IMR-90 (cell line): Measurements from ENCODE around the gene CAPZA2. TPM values are rescaled to one million over a fixed set of nuclear protein-coding genes. Genes with fewer than 3 reads are reported as not detected.

ENCODE experiments used
- ATAC-seq: fragments of 200-7000 bp; cut with Tn5 transposase; 2 replicates; pipeline ENCODE4 v1.9.1; 2020; ENCODE audit warnings: low read depth, mild to moderate bottlenecking, moderate library complexity
- BruUV-seq: library from RNA; stranded (reverse); fragments of 400-500 nt; replicated peaks from 2 replicates; lab custom pipeline; 2021; lab: Mats Ljungman, UMichigan
- CTCF ChIA-PET: fragments of 300-600 bp; formaldehyde crosslinking; extraction: SDS; loops from one replicate; lab custom pipeline; 2021; ENCODE audit warnings: antibody characterized with exemption; lab: Yijun Ruan, JAX
- POLR2A ChIA-PET: fragments of 300-600 bp; sonication (Branson Sonifier 250); formaldehyde crosslinking; loops from one replicate; lab custom pipeline; 2022; ENCODE audit warnings: antibody characterized with exemption; ENCODE audit not compliant: unreplicated experiment; lab: Charles Lee
- DNase-seq: peaks from one replicate; pipeline ENCODE4 v3.0.0; 2013
- H2AFZ ChIP-seq: replicated peaks from 2 replicates; pipeline ENCODE3; 2013; ENCODE audit warnings: low read length, mild to moderate bottlenecking; ENCODE audit not compliant: poor library complexity
- H2AK5ac ChIP-seq: 2 replicates; pipeline ENCODE4 v1.6.1; 2013; ENCODE audit warnings: low read depth, low read length, inconsistent platforms
- H2AK9ac ChIP-seq: replicated peaks from 2 replicates; pipeline ENCODE3; 2013; ENCODE audit warnings: mild to moderate bottlenecking, low read depth, low read length, moderate library complexity; ENCODE audit not compliant: poor library complexity
- H2BK120ac ChIP-seq: 2 replicates; pipeline ENCODE4 v1.6.1; 2013; ENCODE audit warnings: low read depth, low read length, inconsistent platforms
- H2BK15ac ChIP-seq: 3 replicates; pipeline ENCODE4 v1.6.1; 2013; ENCODE audit warnings: low read depth, low read length, inconsistent platforms
- H2BK20ac ChIP-seq: 2 replicates; pipeline ENCODE4 v1.6.1; 2013; ENCODE audit warnings: low read depth, mild to moderate bottlenecking, inconsistent platforms, low read length, moderate library complexity
- H2BK5ac ChIP-seq: 2 replicates; pipeline ENCODE4 v1.6.1; 2013; ENCODE audit warnings: mild to moderate bottlenecking, low read depth, low read length, inconsistent platforms; ENCODE audit not compliant: poor library complexity, severe bottlenecking
- H3K14ac ChIP-seq: replicated peaks from 2 replicates; pipeline ENCODE4 v1.6.1; 2013; ENCODE audit warnings: low read depth, low read length, inconsistent platforms
- H3K18ac ChIP-seq: 2 replicates; pipeline ENCODE4 v1.6.1; 2013; ENCODE audit warnings: low read depth, low read length, control low read depth
- H3K23ac ChIP-seq: 2 replicates; pipeline ENCODE4 v1.6.1; 2013; ENCODE audit warnings: low read depth, low read length, inconsistent platforms
- H3K27ac ChIP-seq: 2 replicates; pipeline ENCODE4 v1.5.1; 2013; ENCODE audit warnings: mild to moderate bottlenecking, control low read depth, low read length; ENCODE audit not compliant: insufficient read depth
- H3K27me3 ChIP-seq: 2 replicates; pipeline ENCODE4 v1.6.1; 2013; ENCODE audit warnings: low read length; ENCODE audit not compliant: control insufficient read depth, insufficient read depth
- H3K36me3 ChIP-seq: 2 replicates; pipeline ENCODE4 v1.6.1; 2013; ENCODE audit warnings: low read length, mixed read lengths; ENCODE audit not compliant: control insufficient read depth, insufficient read depth
- H3K4ac ChIP-seq: 2 replicates; pipeline ENCODE4 v1.6.1; 2013; ENCODE audit warnings: low read depth, low read length, inconsistent platforms
- H3K4me1 ChIP-seq: 2 replicates; pipeline ENCODE4 v1.6.1; 2013; ENCODE audit warnings: low read length, mixed read lengths; ENCODE audit not compliant: control insufficient read depth, insufficient read depth
- H3K4me2 ChIP-seq: 2 replicates; pipeline ENCODE4 v1.6.1; 2013; ENCODE audit warnings: low read depth, mild to moderate bottlenecking, control low read depth, low read length, moderate library complexity
- H3K4me3 ChIP-seq: 2 replicates; pipeline ENCODE4 v1.5.1; 2013; ENCODE audit warnings: low read depth, mild to moderate bottlenecking, control low read depth, low read length, moderate library complexity; ENCODE audit not compliant: insufficient read depth
- H3K56ac ChIP-seq: 2 replicates; pipeline ENCODE4 v1.6.1; 2013; ENCODE audit warnings: low read length, inconsistent platforms; ENCODE audit not compliant: insufficient read depth; ENCODE audit errors: extremely low read depth
- H3K79me1 ChIP-seq, 2 experiments: 2 replicates each; pipeline ENCODE4 v1.6.1; 2013; ENCODE audit warnings: low read length in 2 of 2, inconsistent platforms in 1 of 2, low read depth in 1 of 2
- H3K9ac ChIP-seq: 2 replicates; pipeline ENCODE4 v1.6.1; 2013; ENCODE audit warnings: low read depth, low read length, control low read depth
- H3K9me1 ChIP-seq: 2 replicates; pipeline ENCODE4 v1.6.1; 2013; ENCODE audit warnings: low read length, inconsistent platforms; ENCODE audit not compliant: insufficient read depth
- H3K9me3 ChIP-seq: 2 replicates; pipeline ENCODE4 v1.6.1; 2013; ENCODE audit warnings: low read length; ENCODE audit not compliant: control insufficient read depth, insufficient read depth
- H4K20me1 ChIP-seq: 2 replicates; pipeline ENCODE4 v1.6.1; 2013; ENCODE audit warnings: low read length, inconsistent platforms; ENCODE audit not compliant: insufficient read depth
- H4K5ac ChIP-seq: 2 replicates; pipeline ENCODE4 v1.6.1; 2013; ENCODE audit warnings: mild to moderate bottlenecking, low read depth, low read length, control low read depth
- H4K8ac ChIP-seq, 2 experiments: 2 replicates each; pipeline ENCODE4 v1.6.1; 2013; ENCODE audit warnings: low read depth in 2 of 2, low read length in 2 of 2, control low read depth in 1 of 2, inconsistent platforms in 1 of 2
- H4K91ac ChIP-seq: 2 replicates; pipeline ENCODE4 v1.6.1; 2013; ENCODE audit warnings: low read depth, low read length, inconsistent platforms; ENCODE audit not compliant: insufficient read depth
- BHLHE40 ChIP-seq: fragments of 150-350 bp; IDR thresholded peaks from 2 replicates; pipeline ENCODE4 v1.6.1; 2016; ENCODE audit warnings: mild to moderate bottlenecking, low read depth, low read length
- CEBPB ChIP-seq: IDR thresholded peaks from 2 replicates; pipeline ENCODE4 v1.6.1; 2012; ENCODE audit warnings: low read depth, low read length, improper control_type of control experiment
- CHD1 ChIP-seq: IDR thresholded peaks from 2 replicates; pipeline ENCODE4 v1.6.1; 2012; ENCODE audit warnings: low read depth, low read length, improper control_type of control experiment
- CTCF ChIP-seq: conservative IDR thresholded peaks from 2 replicates; pipeline ENCODE4 v1.5.1; 2012; ENCODE audit warnings: mild to moderate bottlenecking, low read depth, low read length, improper control_type of control experiment
- FOS ChIP-seq: fragments of 150-350 bp; IDR thresholded peaks from 2 replicates; pipeline ENCODE4 v1.6.1; 2016; ENCODE audit warnings: low read depth, low read length
- MAFK ChIP-seq: IDR thresholded peaks from 2 replicates; pipeline ENCODE4 v1.6.1; 2012; ENCODE audit warnings: low read depth, low read length, improper control_type of control experiment
- MXI1 ChIP-seq: IDR thresholded peaks from 2 replicates; pipeline ENCODE4 v1.6.1; 2012; ENCODE audit warnings: low read depth, mild to moderate bottlenecking, low read length, moderate library complexity, borderline replicate concordance
- NFE2L2 ChIP-seq: fragments of 150-350 bp; IDR thresholded peaks from 2 replicates; pipeline ENCODE4 v1.6.1; 2016; ENCODE audit warnings: low read depth, mild to moderate bottlenecking, low read length
- POLR2A ChIP-seq: IDR thresholded peaks from 2 replicates; pipeline ENCODE4 v1.6.1; 2012; ENCODE audit warnings: mild to moderate bottlenecking, low read depth, low read length
- RAD21 ChIP-seq: IDR thresholded peaks from 2 replicates; pipeline ENCODE4 v1.6.1; 2012; ENCODE audit warnings: low read length, improper control_type of control experiment
- RCOR1 ChIP-seq: IDR thresholded peaks from 2 replicates; pipeline ENCODE4 v1.6.1; 2012; ENCODE audit warnings: mild to moderate bottlenecking, low read length, improper control_type of control experiment; ENCODE audit not compliant: insufficient replicate concordance
- RFX5 ChIP-seq: IDR thresholded peaks from 2 replicates; pipeline ENCODE4 v1.8.0; 2012; ENCODE audit warnings: low read depth, mild to moderate bottlenecking, low read length, moderate library complexity
- SMC3 ChIP-seq: fragments of 150-350 bp; IDR thresholded peaks from 2 replicates; pipeline ENCODE4 v1.6.1; 2016; ENCODE audit warnings: low read depth, mild to moderate bottlenecking, antibody characterized with exemption, low read length, moderate library complexity
- USF2 ChIP-seq: fragments of 150-350 bp; IDR thresholded peaks from 2 replicates; pipeline ENCODE4 v1.6.1; 2017; ENCODE audit warnings: mild to moderate bottlenecking, antibody characterized with exemption, low read length, low read depth
- WGBS, 2 experiments: methylation state at CpG; one replicate each; pipeline versions ENCODE4 v1.1.5 to v1.1.7; 2013; ENCODE audit warnings: missing lambda C conversion rate in 2 of 2; ENCODE audit not compliant: insufficient read length in 1 of 2; ENCODE audit errors: extremely low coverage in 2 of 2; 5-methylcytosine and 5-hydroxymethylcytosine counted together
- dilution Hi-C: fragments of 300-500 bp; cut with HindIII; formaldehyde crosslinking; loops from one replicate; pipeline ENCODE4 v1.14.3; 2018; ENCODE audit warnings: low sequenced_read_pairs; ENCODE audit not compliant: unreplicated experiment
- in situ Hi-C: fragments of 300-500 bp; cut with MboI; formaldehyde crosslinking; loops from 3 replicates; pipeline ENCODE4 v1.14.3; 2019; ENCODE audit warnings: low sequenced_read_pairs, inconsistent platforms, mixed read lengths
- intact Hi-C: fragments of 100-400 bp; cut with micrococcal nuclease; formaldehyde crosslinking; loops from 2 replicates; pipeline ENCODE4 v1.10.0; 2022
- polyA plus RNA-seq, 3 experiments: library from polyadenylated mRNA; depleted of rRNA; stranded (reverse); fragments of >200 nt; gene quantifications; 2 replicates each; pipeline ENCODE4 v1.2.3, GENCODE V29; 2012; ENCODE audit warnings: low replicate concordance in 1 of 3
- total RNA-seq: library from RNA; depleted of rRNA; stranded (reverse); fragments of >200 nt; gene quantifications from 2 replicates; pipeline ENCODE4 v1.2.3, GENCODE V29; 2012
- TF ChIP-seq, protein P1 (sequence below): fragments of 150-350 bp; IDR thresholded peaks from 2 replicates; pipeline ENCODE4 v1.6.1; 2016; ENCODE audit warnings: low read depth, mild to moderate bottlenecking, low read length, moderate library complexity, borderline replicate concordance

The CAPZA2 gene
- total and polyA plus RNA-seq, 2 of the 4 experiments (the other 2 are of a cell fraction), result 66.6 to 133 TPM

DNA sequence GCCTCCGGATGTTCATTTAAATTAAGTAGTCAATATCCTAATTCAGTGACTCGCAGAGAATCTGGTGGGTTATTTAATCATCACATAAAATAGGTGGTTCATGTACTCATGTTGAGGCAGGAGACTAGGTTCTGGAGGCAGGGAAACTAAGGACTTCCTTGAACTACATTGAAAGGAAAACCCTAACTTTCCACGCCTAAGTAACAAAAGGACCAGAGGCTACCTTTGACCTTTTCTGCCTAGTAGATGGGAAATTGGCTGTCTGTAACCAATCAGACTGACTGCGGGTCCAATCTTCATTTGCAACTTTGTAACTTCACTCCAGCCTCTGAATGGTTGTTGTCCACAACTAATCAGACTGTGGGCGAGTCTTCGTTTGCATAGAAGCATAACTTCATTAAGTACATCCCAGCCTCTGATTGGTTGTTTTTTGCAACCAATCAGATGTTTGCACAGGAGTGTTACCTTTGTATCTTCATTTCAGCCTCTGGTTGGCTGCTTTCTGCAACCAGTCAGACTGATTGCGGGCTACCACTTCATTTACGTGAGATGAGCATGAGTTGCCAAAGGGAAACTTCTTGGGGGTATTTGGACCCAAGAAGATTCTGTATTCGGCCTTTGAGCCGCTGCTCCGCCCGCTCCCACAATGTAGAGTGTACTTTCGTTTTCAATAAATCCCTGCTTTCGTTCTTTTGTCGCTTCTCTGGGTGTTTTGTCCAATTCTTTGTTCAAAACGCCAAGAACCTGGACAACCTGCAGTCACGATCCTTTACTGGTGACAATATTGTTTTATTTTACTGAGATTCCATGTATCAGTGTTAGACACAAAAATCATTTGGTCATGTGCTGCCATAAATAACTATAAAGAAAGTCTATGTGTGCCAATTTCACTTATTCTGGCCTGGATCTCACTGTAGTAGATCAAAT, 89.2 kb downstream of the CAPZA2 start:
- dilution Hi-C loops, result no loop called here
- intact Hi-C loops, result no loop called here
- Histone ChIP-seq H2AK9ac (no peak overlapping the region), H4K91ac (no peak overlapping the region), H3K9me1 (peaks cover 3% of the 10 kb centered on the region; the same call in 1 of the 2 replicates), H4K20me1 (peaks cover 3% of the 10 kb centered on the region; the same call in 1 of the 2 replicates), H4K5ac (no peak overlapping the region), H3K27ac (no peak overlapping the region), H3K56ac (no peak overlapping the region), H3K27me3 (no peaks in the 10 kb centered on the region), H3K23ac (no peak overlapping the region), H3K18ac (no peak overlapping the region), H3K4me3 (no peak overlapping the region), H2BK5ac (no peak overlapping the region), H3K9me3 (no peaks in the 10 kb centered on the region), H3K4ac (no peak overlapping the region), H3K9ac (no peak overlapping the region), H2BK15ac (no peak overlapping the region), H3K14ac (no peak overlapping the region), H2BK120ac (no peak overlapping the region), H3K79me1 (peaks cover 14 to 26% of the 10 kb centered on the region in 2 experiments), H4K8ac (no peak overlapping the region), H3K36me3 (no peaks in the 10 kb centered on the region), H2AFZ (no peak overlapping the region), H3K4me2 (no peak overlapping the region), H2BK20ac (no peak overlapping the region), H2AK5ac (no peak overlapping the region), H3K4me1 (peaks cover 9% of the 10 kb centered on the region)
- POLR2A ChIA-PET, result no interaction called here
- ATAC-seq (no peak), DNase-seq (no peak)
- in situ Hi-C loops, result no loop called here
- no TSS peak for BruUV-seq
- 100% methylated on average over 2 of the region's 17 CpGs; no CpG with 5 or more reads in 1 of the 2 experiments for WGBS, 2 experiments
- CTCF ChIA-PET, result no interaction called here
- TF ChIP-seq SMC3 (no peak), RCOR1 (no peak), RFX5 (no peak), CEBPB (no peak), POLR2A (no peak), RAD21 (no peak), FOS (no peak), NFE2L2 (no peak), BHLHE40 (no peak), CTCF (no peak), MXI1 (no peak), MAFK (no peak), CHD1 (no peak), USF2 (no peak)
- TF ChIP-seq, protein P1, sequence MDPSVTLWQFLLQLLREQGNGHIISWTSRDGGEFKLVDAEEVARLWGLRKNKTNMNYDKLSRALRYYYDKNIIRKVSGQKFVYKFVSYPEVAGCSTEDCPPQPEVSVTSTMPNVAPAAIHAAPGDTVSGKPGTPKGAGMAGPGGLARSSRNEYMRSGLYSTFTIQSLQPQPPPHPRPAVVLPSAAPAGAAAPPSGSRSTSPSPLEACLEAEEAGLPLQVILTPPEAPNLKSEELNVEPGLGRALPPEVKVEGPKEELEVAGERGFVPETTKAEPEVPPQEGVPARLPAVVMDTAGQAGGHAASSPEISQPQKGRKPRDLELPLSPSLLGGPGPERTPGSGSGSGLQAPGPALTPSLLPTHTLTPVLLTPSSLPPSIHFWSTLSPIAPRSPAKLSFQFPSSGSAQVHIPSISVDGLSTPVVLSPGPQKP, result no peak
